Subcutaneous adipose tissue (tissue), 4 donors: ENCODE data around the gene CCDC88B. TPM values are rescaled to one million over a fixed set of nuclear protein-coding genes. Genes with fewer than 3 reads are reported as not detected.

Experiments
- total RNA-seq, 4 donors: library from RNA; depleted of rRNA; stranded (reverse); fragments of >200 nt; gene quantifications; one replicate each; pipeline ENCODE4 v1.1.0, GENCODE V29; 2016
- TF ChIP-seq, protein P1 (sequence below): fragments of 450-650 bp; IDR thresholded peaks from one replicate; pipeline ENCODE4 v1.5.1; 2016; ENCODE audit warnings: low read depth, mild to moderate bottlenecking, control low read depth, antibody characterized with exemption, moderate library complexity

Gene CCDC88B, protein sequence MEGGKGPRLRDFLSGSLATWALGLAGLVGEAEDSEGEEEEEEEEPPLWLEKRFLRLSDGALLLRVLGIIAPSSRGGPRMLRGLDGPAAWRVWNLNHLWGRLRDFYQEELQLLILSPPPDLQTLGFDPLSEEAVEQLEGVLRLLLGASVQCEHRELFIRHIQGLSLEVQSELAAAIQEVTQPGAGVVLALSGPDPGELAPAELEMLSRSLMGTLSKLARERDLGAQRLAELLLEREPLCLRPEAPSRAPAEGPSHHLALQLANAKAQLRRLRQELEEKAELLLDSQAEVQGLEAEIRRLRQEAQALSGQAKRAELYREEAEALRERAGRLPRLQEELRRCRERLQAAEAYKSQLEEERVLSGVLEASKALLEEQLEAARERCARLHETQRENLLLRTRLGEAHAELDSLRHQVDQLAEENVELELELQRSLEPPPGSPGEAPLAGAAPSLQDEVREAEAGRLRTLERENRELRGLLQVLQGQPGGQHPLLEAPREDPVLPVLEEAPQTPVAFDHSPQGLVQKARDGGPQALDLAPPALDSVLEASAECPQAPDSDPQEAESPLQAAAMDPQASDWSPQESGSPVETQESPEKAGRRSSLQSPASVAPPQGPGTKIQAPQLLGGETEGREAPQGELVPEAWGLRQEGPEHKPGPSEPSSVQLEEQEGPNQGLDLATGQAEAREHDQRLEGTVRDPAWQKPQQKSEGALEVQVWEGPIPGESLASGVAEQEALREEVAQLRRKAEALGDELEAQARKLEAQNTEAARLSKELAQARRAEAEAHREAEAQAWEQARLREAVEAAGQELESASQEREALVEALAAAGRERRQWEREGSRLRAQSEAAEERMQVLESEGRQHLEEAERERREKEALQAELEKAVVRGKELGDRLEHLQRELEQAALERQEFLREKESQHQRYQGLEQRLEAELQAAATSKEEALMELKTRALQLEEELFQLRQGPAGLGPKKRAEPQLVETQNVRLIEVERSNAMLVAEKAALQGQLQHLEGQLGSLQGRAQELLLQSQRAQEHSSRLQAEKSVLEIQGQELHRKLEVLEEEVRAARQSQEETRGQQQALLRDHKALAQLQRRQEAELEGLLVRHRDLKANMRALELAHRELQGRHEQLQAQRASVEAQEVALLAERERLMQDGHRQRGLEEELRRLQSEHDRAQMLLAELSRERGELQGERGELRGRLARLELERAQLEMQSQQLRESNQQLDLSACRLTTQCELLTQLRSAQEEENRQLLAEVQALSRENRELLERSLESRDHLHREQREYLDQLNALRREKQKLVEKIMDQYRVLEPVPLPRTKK (N-terminal part only)
- 10 to 100 TPM in 2 of 4 donors, 1 to 10 TPM in 2; 7.0 to 18.2 (median 11.2) TPM for total RNA-seq

DNA sequence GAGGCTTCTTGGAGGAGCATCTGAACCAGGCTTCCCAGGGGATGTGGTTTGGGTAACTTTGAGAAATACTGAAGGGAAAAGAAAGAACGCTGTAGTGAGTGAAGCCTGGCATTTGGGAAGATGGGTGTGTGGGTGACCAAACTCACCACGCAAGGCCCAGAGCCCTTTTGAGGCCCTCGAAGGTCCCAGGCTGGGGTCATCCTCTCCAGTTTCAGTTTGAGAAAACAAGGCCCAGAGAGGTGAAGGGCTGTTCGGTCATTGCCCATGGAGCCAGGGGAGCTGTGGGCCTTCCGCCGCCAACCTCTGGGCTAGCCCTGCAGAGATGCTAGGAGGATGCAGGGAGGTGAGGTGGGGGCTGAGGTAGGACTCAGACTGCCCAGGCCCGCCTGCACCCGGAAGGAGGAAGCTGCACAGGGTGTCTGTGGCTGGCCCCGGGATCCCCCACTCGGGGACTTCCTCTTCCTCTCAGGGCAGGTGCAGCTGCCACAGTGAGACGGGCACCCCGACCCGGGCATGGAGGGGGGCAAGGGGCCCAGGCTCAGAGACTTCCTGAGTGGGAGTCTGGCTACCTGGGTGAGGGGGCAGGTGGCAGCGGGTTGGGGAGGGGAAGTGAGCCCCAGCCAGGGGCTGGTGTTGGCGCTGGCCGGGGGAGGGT is at the start of gene CCDC88B:
TSS of gene CCDC88B (plus strand) at position 451 of the 655 bp plus-strand sequence. CDS start at position 514, 63 bp downstream.
- TF ChIP-seq, protein P1, sequence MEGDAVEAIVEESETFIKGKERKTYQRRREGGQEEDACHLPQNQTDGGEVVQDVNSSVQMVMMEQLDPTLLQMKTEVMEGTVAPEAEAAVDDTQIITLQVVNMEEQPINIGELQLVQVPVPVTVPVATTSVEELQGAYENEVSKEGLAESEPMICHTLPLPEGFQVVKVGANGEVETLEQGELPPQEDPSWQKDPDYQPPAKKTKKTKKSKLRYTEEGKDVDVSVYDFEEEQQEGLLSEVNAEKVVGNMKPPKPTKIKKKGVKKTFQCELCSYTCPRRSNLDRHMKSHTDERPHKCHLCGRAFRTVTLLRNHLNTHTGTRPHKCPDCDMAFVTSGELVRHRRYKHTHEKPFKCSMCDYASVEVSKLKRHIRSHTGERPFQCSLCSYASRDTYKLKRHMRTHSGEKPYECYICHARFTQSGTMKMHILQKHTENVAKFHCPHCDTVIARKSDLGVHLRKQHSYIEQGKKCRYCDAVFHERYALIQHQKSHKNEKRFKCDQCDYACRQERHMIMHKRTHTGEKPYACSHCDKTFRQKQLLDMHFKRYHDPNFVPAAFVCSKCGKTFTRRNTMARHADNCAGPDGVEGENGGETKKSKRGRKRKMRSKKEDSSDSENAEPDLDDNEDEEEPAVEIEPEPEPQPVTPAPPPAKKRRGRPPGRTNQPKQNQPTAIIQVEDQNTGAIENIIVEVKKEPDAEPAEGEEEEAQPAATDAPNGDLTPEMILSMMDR, result no peak

DNA sequence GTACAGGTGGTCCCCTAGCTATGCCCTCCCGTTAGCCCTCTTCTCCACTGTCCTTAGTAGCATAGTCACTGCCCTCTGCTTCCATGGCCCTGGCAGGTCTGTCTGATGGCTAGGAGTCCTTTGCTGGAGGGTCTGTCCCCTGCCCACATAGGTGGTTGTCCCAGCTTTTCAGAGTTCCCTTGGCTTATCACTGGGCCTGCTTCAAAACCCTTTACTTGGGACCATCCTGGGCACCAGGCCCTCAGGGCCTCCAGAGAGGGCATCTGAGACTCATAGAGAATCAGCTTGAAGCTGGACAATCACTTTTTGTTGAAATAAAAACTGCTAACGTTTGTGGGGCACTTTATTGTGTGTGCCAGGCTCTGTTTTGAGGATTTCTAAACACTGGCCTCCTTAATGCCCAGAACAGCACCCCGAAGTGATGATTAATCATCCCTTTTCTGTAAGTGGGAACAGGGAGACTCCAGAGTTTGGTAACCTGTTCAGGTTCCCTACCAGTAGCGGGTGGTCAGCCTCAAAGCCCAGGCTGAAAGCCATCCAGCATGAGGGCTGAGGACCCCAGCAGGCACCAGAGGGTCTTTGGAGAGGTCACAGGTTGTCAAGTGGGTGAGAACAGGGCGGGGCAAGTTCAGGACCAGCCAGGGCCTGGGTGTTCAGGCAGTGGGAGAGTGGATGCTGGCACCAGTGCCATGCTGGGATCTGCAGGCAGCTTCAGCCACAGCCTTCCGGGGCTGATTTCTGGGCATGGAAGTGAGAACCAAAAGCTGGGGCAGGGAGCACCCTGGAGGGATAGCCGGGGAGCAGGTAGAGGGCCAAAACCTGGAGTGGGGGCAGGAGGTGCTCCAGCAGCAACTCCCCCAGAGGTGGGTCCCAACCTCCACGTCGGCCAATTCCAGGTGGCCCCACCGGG is 49.4 kb upstream of the CCDC88B start:
- TF ChIP-seq, protein P1, result no peak

DNA sequence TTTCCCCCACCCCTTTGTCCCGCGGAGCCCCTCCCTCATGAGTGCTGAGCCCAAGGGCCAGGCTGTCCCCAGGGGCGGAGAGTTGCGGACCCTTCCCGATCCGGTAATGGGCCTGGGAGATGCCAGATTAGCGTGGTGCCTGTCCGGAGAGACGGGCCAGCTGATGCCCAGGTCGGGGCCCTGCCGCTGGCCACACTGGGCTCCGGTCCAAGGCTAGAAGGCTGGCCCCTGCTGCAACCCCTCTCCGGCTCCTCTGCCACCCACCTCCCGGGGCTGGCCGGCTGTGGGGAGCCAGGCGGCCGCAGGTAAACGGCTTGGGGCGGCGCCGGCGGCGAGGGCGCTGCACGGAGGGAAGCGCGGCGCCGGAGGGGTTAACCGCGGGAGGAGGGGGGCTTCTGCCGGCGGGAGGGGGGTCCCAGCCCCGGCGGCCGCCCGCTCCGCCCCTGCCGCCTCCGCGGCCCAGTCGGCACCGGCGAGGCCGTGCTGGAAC is 48.7 kb upstream of the CCDC88B start, which contains the start of gene KCNK4:
TSS of gene KCNK4 (plus strand) at position 41 of the 490 bp plus-strand sequence. CDS start 1,717 bp downstream, outside the sequence.
- TF ChIP-seq, protein P1, result no peak

DNA sequence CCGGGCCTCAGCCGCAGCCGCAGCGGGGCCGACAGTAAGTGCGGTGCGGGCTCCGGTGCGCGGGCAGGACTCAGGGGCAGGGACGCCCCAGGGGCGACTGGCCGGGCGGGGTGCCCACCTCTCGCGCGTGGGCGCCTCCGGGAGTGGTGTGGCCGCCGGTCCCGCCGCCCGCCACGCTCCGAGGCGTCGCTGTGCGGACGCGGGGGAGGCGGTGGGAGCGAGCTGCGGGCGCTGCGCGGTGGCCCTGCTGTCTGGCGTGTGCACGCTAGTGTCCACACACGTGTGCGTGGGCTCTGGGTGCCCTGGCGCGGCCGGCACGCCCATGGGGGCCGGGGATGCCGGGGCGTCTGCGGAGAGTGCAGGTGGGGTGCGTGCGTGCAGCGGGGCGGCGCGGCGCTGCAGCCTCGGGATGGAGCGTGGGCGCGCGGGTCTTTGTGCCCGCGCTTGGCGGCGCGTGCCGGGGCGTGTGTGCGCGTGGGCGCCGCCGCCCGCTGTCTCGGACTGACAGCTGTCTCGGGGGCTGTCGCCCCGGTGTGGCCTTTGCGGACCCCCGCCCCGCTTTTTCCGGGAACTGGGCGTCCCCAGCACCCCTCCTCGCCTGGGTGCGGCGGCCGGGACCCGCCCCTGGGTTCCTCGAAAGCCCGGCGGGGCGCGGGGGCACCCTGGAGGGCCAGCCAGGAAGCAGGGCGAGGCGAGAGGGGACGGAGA is 48.1 kb upstream of the CCDC88B start:
- TF ChIP-seq, protein P1, result no peak

DNA sequence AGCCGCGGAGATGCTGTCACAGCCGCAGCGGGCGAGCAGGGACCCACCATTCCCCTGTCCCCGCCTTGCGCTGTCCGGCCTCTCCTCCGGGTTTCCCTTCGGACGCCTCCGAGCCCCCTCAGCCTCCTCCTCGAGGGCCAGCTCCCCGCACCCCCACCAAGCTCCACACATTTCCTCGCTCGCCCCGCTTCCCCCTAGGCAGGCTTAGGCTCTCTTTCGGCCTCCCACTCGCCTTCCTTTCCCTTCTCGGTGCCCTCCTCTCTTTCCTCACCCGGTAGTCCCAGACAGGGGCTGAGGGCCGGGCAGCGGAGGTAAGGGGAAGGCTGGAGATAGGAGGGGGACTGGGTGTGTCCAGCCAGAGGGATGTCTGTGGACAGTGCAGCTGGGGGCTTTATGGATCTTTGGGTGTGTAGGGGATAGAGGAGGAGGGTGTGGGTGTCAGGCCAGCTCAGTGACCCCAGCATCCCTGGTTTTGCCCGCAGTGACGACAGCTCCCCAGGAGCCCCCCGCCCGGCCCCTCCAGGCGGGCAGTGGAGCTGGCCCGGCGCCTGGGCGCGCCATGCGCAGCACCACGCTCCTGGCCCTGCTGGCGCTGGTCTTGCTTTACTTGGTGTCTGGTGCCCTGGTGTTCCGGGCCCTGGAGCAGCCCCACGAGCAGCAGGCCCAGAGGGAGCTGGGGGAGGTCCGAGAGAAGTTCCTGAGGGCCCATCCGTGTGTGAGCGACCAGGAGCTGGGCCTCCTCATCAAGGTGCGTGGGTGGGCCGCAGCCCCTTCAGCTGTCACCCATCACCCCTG is 47.3 kb upstream of the CCDC88B start:
- TF ChIP-seq, protein P1, result no peak
